Osteoblast (primary cell): Measurements from ENCODE around the gene RRAS. TPM values are rescaled to one million over a fixed set of nuclear protein-coding genes. Genes with fewer than 3 reads are reported as not detected.
"Not testable (repeated sequence)": the region's sequence is repeated elsewhere in the genome, so short reads cannot be mapped to it uniquely, and the experiment has no call there.

Experiments used
- DNase-seq: peaks from one replicate; pipeline ENCODE4 v3.0.0; 2011; ENCODE audit warnings: low spot score, mixed read lengths; ENCODE audit not compliant: insufficient read length; ENCODE audit errors: missing footprints
- H2AFZ ChIP-seq: 2 replicates; pipeline ENCODE4 v1.6.0; 2011; ENCODE audit warnings: mild to moderate bottlenecking, low read length
- H3K27ac ChIP-seq: 2 replicates; pipeline ENCODE4 v1.5.1; 2011; ENCODE audit warnings: mild to moderate bottlenecking, low read depth, low read length, moderate library complexity
- H3K27me3 ChIP-seq: 2 replicates; pipeline ENCODE4 v1.6.0; 2012; ENCODE audit warnings: mild to moderate bottlenecking, control low read depth, inconsistent platforms, low read length, moderate library complexity; ENCODE audit not compliant: insufficient read depth
- H3K36me3 ChIP-seq: 2 replicates; pipeline ENCODE4 v1.5.1; 2011; ENCODE audit warnings: mild to moderate bottlenecking, low read length, control low read depth, moderate library complexity; ENCODE audit not compliant: insufficient read depth
- H3K4me1 ChIP-seq: 2 replicates; pipeline ENCODE4 v1.5.1; 2011; ENCODE audit warnings: mild to moderate bottlenecking, low read length, control low read depth, moderate library complexity; ENCODE audit not compliant: insufficient read depth
- H3K4me2 ChIP-seq: 2 replicates; pipeline ENCODE4 v1.6.0; 2011; ENCODE audit warnings: mild to moderate bottlenecking, low read length; ENCODE audit not compliant: insufficient read depth
- H3K4me3 ChIP-seq: fragments of 200-600 bp; sonication (generic); 3 replicates; pipeline ENCODE4 v1.5.1; 2012; ENCODE audit warnings: mild to moderate bottlenecking, low read length, inconsistent platforms; ENCODE audit not compliant: insufficient read depth
- H3K79me2 ChIP-seq: 2 replicates; pipeline ENCODE4 v1.6.0; 2012; ENCODE audit warnings: mild to moderate bottlenecking, low read length, control low read depth, inconsistent platforms; ENCODE audit not compliant: insufficient read depth
- H3K9me3 ChIP-seq: 2 replicates; pipeline ENCODE4 v1.5.1; 2011; ENCODE audit warnings: low read depth, low read length, control low read depth
- H4K20me1 ChIP-seq: 2 replicates; pipeline ENCODE4 v1.6.0; 2012; ENCODE audit warnings: mild to moderate bottlenecking, low read length, control low read depth; ENCODE audit not compliant: insufficient read depth
- total RNA-seq: library from RNA; depleted of rRNA; stranded (reverse); fragments of >200 nt; gene quantifications from 2 replicates; pipeline ENCODE4 v1.2.3, GENCODE V29; 2012
- TF ChIP-seq, protein P1 (sequence below): IDR thresholded peaks from 2 replicates; pipeline ENCODE4 v1.5.1; 2011; ENCODE audit warnings: mild to moderate bottlenecking, low read depth, low read length, moderate library complexity; ENCODE audit errors: extremely low read depth

RRAS gene
- total RNA-seq, 1 donor = 31.8 TPM

DNA sequence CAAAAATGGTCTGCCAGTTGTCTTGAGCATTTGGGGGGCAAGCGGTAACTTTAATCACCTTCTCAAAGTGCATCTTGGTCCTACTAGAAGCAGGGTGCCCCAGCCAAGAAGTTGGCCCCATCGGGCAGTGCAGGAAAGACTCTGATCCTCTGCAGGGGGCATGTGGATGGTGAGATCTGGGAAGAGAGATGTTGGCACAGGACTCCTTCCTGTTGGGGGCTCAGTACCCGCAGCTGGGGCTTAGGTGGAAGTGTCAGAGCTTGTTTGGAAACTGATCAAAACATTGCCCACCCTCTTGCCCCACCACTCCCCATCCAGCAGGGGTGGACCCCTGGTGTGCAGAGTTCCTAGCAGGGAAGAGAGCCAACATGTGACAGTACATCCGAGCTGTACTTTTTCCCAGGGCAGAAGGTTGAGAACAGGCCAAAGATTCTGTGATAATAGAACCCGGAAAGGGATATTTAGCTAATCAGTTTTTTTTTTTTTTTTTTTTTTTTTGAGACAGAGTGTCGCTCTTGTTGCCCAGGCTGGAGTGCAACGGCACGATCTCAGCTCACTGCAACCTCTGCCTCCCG lies 8.8 kb downstream of the RRAS start:
- Histone ChIP-seq H3K36me3 (peaks cover 18% of the 10 kb centered on the region), H3K27ac (no peak overlapping the region), H3K9me3 (no peaks in the 10 kb centered on the region), H3K4me2 (no peak overlapping the region), H3K27me3 (no peaks in the 10 kb centered on the region), H2AFZ (no peak overlapping the region), H4K20me1 (no peaks in the 10 kb centered on the region), H3K4me3 (no peak overlapping the region), H3K79me2 (no peaks in the 10 kb centered on the region), H3K4me1 (peaks cover 5% of the 10 kb centered on the region)
- DNase-seq = peak; percentile 48
- TF ChIP-seq, protein P1, sequence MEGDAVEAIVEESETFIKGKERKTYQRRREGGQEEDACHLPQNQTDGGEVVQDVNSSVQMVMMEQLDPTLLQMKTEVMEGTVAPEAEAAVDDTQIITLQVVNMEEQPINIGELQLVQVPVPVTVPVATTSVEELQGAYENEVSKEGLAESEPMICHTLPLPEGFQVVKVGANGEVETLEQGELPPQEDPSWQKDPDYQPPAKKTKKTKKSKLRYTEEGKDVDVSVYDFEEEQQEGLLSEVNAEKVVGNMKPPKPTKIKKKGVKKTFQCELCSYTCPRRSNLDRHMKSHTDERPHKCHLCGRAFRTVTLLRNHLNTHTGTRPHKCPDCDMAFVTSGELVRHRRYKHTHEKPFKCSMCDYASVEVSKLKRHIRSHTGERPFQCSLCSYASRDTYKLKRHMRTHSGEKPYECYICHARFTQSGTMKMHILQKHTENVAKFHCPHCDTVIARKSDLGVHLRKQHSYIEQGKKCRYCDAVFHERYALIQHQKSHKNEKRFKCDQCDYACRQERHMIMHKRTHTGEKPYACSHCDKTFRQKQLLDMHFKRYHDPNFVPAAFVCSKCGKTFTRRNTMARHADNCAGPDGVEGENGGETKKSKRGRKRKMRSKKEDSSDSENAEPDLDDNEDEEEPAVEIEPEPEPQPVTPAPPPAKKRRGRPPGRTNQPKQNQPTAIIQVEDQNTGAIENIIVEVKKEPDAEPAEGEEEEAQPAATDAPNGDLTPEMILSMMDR = no peak

DNA sequence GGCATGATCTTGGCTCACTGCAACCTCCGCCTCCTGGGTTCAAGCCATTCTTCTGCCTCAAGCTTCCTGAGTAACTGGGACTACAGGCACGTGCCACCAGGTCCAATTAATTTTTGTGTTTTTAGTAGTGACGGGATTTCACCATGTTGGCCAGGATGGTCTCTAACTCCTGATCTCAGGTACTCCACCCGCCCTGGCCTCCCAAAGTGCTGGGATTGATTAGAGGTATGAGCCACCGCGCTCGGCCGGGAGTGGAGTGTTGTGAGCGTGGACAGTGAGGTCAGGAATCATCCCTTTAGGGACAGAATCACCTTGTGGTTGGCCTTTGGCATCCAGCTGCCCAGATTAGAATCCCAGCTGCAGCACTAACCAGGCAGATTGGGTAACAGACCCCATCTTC lies 10.3 kb downstream of the RRAS start:
- Histone ChIP-seq H3K27me3 (no peaks in the 10 kb centered on the region), H3K4me1 (peaks cover 5% of the 10 kb centered on the region), H3K9me3 (no peaks in the 10 kb centered on the region), H2AFZ (no peak overlapping the region), H3K36me3 (peaks cover 12% of the 10 kb centered on the region), H4K20me1 (no peaks in the 10 kb centered on the region), H3K27ac (no peak overlapping the region), H3K4me2 (no peak overlapping the region), H3K4me3 (no peak overlapping the region), H3K79me2 (no peaks in the 10 kb centered on the region)
- no peak for DNase-seq
- TF ChIP-seq, protein P1 = no peak

DNA sequence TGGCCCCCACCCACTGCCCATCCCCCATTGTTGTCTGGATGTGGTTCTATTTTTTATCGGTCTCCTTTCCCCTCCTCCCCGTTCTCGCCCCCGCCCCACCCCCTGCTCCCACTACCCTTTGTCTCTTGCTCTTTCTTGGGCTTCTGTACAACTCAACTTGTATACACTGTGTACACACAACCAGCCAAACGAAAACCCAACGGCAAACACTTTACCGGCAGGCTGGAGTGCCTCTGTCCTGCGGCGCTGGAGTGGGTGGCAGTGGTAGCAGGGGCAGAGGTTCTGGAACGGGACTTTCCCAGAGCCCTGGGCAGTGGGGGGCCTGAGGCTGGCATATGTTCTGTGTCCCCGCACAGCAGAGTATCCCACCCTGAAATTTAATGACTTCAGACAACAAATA lies 13.7 kb downstream of the RRAS start:
- Histone ChIP-seq H2AFZ (no peak overlapping the region), H3K4me1 (peaks cover 5% of the 10 kb centered on the region), H3K4me2 (no peak overlapping the region), H3K79me2 (peaks cover 5% of the 10 kb centered on the region), H3K9me3 (no peaks in the 10 kb centered on the region), H3K27ac (no peak overlapping the region), H3K4me3 (no peak overlapping the region), H4K20me1 (peaks cover 2% of the 10 kb centered on the region), H3K36me3 (peaks cover 18% of the 10 kb centered on the region), H3K27me3 (no peaks in the 10 kb centered on the region)
- DNase-seq = peak; percentile 45
- TF ChIP-seq, protein P1 = no peak

DNA sequence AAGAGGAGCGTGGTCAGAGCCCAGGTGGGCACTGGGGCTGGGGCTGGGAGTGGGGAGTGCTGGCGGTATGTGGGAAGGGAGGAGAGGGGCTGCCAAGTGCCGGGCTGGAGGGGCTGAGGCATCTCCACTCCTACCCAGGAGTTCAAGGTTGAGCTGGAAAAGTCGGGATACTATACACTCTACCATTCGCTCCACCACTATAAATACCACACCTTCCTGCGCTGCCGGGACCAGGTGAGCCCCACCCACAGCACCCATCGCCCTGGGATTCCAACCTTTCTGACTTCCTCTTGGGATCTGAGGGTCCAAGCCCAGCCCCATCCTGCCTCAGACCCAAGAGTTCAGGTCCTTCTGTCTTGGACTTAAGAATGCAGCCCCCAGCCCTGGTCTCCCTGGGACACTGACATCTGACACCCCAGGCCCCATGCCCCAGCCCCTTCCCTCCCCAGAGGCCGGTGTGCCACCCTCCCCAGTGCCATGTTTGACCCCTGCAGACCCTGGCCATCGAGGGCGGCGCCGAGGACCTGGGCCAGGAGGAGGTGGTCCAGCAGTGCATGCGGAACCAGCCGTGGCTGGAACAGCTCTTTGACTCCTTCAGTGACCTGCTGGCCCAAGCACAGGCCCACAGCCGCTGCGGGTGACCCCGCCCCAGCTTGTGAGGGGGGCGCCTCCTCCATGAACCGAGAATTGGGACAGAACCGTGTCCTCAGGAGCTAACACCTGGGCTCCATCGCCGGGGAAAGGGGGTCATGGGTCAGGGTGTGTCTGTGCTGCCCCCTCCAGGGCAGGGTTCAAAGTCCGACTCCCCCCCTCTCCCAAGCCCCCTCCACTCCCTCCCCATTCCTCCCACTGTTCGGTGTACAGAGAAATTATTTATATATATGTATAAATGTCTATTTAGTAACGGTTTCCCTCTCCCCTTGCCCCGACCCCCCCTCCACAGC lies 14.7 kb downstream of the RRAS start:
- H3K79me2 ChIP-seq = peaks cover 6% of the 10 kb centered on the region
- H3K4me2 ChIP-seq = no peak overlapping the region
- H4K20me1 ChIP-seq = peaks cover 5% of the 10 kb centered on the region
- no peaks in the 10 kb centered on the region for H3K4me1 ChIP-seq
- DNase-seq = peak; percentile 10
- peaks cover 18% of the 10 kb centered on the region for H3K36me3 ChIP-seq
- no peaks in the 10 kb centered on the region for H3K27me3 ChIP-seq
- H3K27ac ChIP-seq = no peak overlapping the region
- no peak overlapping the region for H2AFZ ChIP-seq
- no peak overlapping the region for H3K4me3 ChIP-seq
- H3K9me3 ChIP-seq = no peaks in the 10 kb centered on the region
- TF ChIP-seq, protein P1 = no peak

DNA sequence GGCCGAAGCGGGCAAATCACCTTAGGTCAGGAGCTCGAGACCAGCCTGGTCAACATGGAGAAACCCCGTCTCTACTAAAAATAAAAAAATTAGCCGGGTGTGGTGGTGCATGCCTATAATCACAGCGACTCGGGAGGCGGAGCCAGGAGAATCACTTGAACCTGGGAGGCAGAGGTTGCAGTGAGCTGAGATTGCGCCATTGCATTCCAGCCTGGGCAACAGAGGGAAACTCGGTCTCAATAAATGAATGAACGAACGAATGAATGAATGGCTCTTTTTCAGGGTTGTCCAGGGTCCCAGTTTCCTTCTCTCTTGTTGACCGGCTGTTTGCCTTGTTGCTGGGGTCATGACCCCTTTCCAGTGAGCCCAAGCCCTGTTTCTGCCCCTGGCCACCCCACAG lies 22.1 kb downstream of the RRAS start:
- Histone ChIP-seq H3K36me3 (peaks cover 43% of the 10 kb centered on the region), H4K20me1 (peaks cover 34% of the 10 kb centered on the region), H3K79me2 (peaks cover 32% of the 10 kb centered on the region), H3K4me1 (peaks cover 17% of the 10 kb centered on the region)
- not testable (repeated sequence) for H3K4me3 ChIP-seq, H2AFZ ChIP-seq, H3K9me3 ChIP-seq, H3K27ac ChIP-seq, H3K27me3 ChIP-seq, DNase-seq, H3K4me2 ChIP-seq
